ENCODE measurements around the gene NARS2.
A peak's percentile ranks its signal among the peaks of the same experiment; 100 is the strongest.

NARS2 gene

GRCh38 chr11:78573271-78573670 lies 1.4 kb downstream of the NARS2 start:
- Histone ChIP-seq H3K27ac (ENCODE audit: low read depth, low read length) (no peak overlapping the region), H3K4me3 (ENCODE audit: insufficient read depth, low read length, poor library complexity, severe bottlenecking) (peak overlapping the region; percentile 74)
- TF ChIP-seq CTCF (IDR thresholded peaks at IDR 0.05; ENCODE audit: insufficient read depth, low read length, poor library complexity, severe bottlenecking) (no peak), EZH2phosphoT487 (conservative IDR thresholded peaks at IDR 0.05; ENCODE audit: low read length) (no peak)

GRCh38 chr11:78572394-78572793 lies 2.3 kb downstream of the NARS2 start:
- TF ChIP-seq EZH2phosphoT487 (conservative IDR thresholded peaks at IDR 0.05; ENCODE audit: low read length), result no peak
- TF ChIP-seq CTCF (IDR thresholded peaks at IDR 0.05; ENCODE audit: insufficient read depth, low read length, poor library complexity, severe bottlenecking), result no peak
- H4K20me1 ChIP-seq (ENCODE audit: low read depth, low read length), result no peaks in the 10 kb centered on the region
- H2AFZ ChIP-seq (ENCODE audit: low read depth, low read length, severe bottlenecking), result no peak overlapping the region
- no peak overlapping the region for H3K9ac ChIP-seq (ENCODE audit: low read length)
- H3K4me2 ChIP-seq (ENCODE audit: low read depth, low read length, poor library complexity, severe bottlenecking), result peak overlapping the region; percentile 83
- H3K36me3 ChIP-seq (ENCODE audit: low read length), result peaks cover 12% of the 10 kb centered on the region; the same call in 1 of the 2 replicates
- no peaks in the 10 kb centered on the region for H3K9me3 ChIP-seq (ENCODE audit: insufficient read depth, low read length)
- no peaks in the 10 kb centered on the region for H3K27me3 ChIP-seq (ENCODE audit: low read length)
- H3F3A ChIP-seq (ENCODE audit: insufficient read depth), result 0 out of 2 replicates have a peak, but pooled peaks cover 4% of the 10 kb centered on the region
- no peak overlapping the region for H3K4me3 ChIP-seq (ENCODE audit: insufficient read depth, low read length, poor library complexity, severe bottlenecking)
- H3K9me2 ChIP-seq (replicated peaks; ENCODE audit: insufficient read depth, low read length), result no peaks in the 10 kb centered on the region
- H3K27ac ChIP-seq (ENCODE audit: low read depth, low read length), result no peak overlapping the region
- peaks cover 23% of the 10 kb centered on the region for H3K79me2 ChIP-seq (ENCODE audit: insufficient read depth, low read length)

More at GRCh38 chr11:78573271-78573670, 1.4 kb downstream of the NARS2 start:
- Histone ChIP-seq H3K27me3 (ENCODE audit: low read length) (no peaks in the 10 kb centered on the region), H3K79me2 (ENCODE audit: insufficient read depth, low read length) (peaks cover 23% of the 10 kb centered on the region), H3K9me2 (replicated peaks; ENCODE audit: insufficient read depth, low read length) (no peaks in the 10 kb centered on the region), H4K20me1 (ENCODE audit: low read depth, low read length) (no peaks in the 10 kb centered on the region), H3F3A (ENCODE audit: insufficient read depth) (0 out of 2 replicates have a peak, but pooled peaks cover 4% of the 10 kb centered on the region), H3K4me2 (ENCODE audit: low read depth, low read length, poor library complexity, severe bottlenecking) (peak overlapping the region; percentile 83), H3K9me3 (ENCODE audit: insufficient read depth, low read length) (no peaks in the 10 kb centered on the region), H3K9ac (ENCODE audit: low read length) (peak overlapping the region; percentile 89), H3K36me3 (ENCODE audit: low read length) (peaks cover 11% of the 10 kb centered on the region; the same call in 1 of the 2 replicates), H2AFZ (ENCODE audit: low read depth, low read length, severe bottlenecking) (no peak overlapping the region)

GRCh38 chr11:78570031-78570430 lies 4.6 kb downstream of the NARS2 start:
- H3K9me3 ChIP-seq (ENCODE audit: insufficient read depth, low read length), result no peaks in the 10 kb centered on the region
- TF ChIP-seq CTCF (IDR thresholded peaks at IDR 0.05; ENCODE audit: insufficient read depth, low read length, poor library complexity, severe bottlenecking) (no peak), EZH2phosphoT487 (conservative IDR thresholded peaks at IDR 0.05; ENCODE audit: low read length) (no peak)
- no peaks in the 10 kb centered on the region for H3K27me3 ChIP-seq (ENCODE audit: low read length)
- H3K9ac ChIP-seq (ENCODE audit: low read length), result no peak overlapping the region
- H3K36me3 ChIP-seq (ENCODE audit: low read length), result peaks cover 25% of the 10 kb centered on the region; the same call in 1 of the 2 replicates
- no peak overlapping the region for H3K27ac ChIP-seq (ENCODE audit: low read depth, low read length)
- peaks cover 23% of the 10 kb centered on the region for H3K79me2 ChIP-seq (ENCODE audit: insufficient read depth, low read length)
- no peak overlapping the region for H3K4me2 ChIP-seq (ENCODE audit: low read depth, low read length, poor library complexity, severe bottlenecking)
- no peak overlapping the region for H2AFZ ChIP-seq (ENCODE audit: low read depth, low read length, severe bottlenecking)
- no peak overlapping the region for H3K4me3 ChIP-seq (ENCODE audit: insufficient read depth, low read length, poor library complexity, severe bottlenecking)
- H4K20me1 ChIP-seq (ENCODE audit: low read depth, low read length), result no peaks in the 10 kb centered on the region
- no peaks in the 10 kb centered on the region for H3K9me2 ChIP-seq (replicated peaks; ENCODE audit: insufficient read depth, low read length)
- peaks cover 17% of the 10 kb centered on the region; the same call in 1 of the 2 replicates for H3F3A ChIP-seq (ENCODE audit: insufficient read depth)

All from SU-DHL-6 (cell line).